A673 (cell line): ENCODE data around the gene MAGI1. TPM values are rescaled to one million over a fixed set of nuclear protein-coding genes. Genes with fewer than 3 reads are reported as not detected.

ENCODE experiments used
- BruUV-seq: library from RNA; stranded (reverse); fragments of 400-500 nt; replicated peaks from 2 replicates; lab custom pipeline; 2021; lab: Mats Ljungman, UMichigan
- CTCF ChIA-PET: fragments of 300-600 bp; sonication (Branson Sonifier 250); formaldehyde crosslinking; loops from one replicate; lab custom pipeline; 2022; ENCODE audit warnings: antibody characterized with exemption; lab: Charles Lee
- POLR2A ChIA-PET: fragments of 300-600 bp; sonication (Branson Sonifier 250); formaldehyde crosslinking; loops from one replicate; lab custom pipeline; 2022; ENCODE audit warnings: antibody characterized with exemption; ENCODE audit not compliant: low non-redundant PET; lab: Charles Lee
- DNase-seq: peaks from one replicate; pipeline ENCODE4 v3.0.0-alpha.2; 2015; ENCODE audit warnings: low spot score
- H3K27ac ChIP-seq: fragments of 200-600 bp; sonication (generic); 2 replicates; pipeline ENCODE4 v1.5.1; 2016; ENCODE audit warnings: mixed run types, low read depth, mild to moderate bottlenecking, mixed read lengths, antibody characterized with exemption, low read length; ENCODE audit not compliant: poor library complexity, severe bottlenecking
- H3K27me3 ChIP-seq: fragments of 200-600 bp; sonication (generic); replicated peaks from 2 replicates; pipeline ENCODE4 v1.6.1; 2017; ENCODE audit warnings: mixed run types, low read depth, mild to moderate bottlenecking, mixed read lengths, antibody characterized with exemption, low read length; ENCODE audit not compliant: insufficient read depth, poor library complexity
- H3K36me3 ChIP-seq: fragments of 200-600 bp; sonication (generic); 2 replicates; pipeline ENCODE4 v1.6.1; 2016; ENCODE audit warnings: mixed run types, mild to moderate bottlenecking, mixed read lengths, antibody characterized with exemption, low read length; ENCODE audit not compliant: insufficient read depth, poor library complexity, severe bottlenecking
- H3K4me1 ChIP-seq: fragments of 200-600 bp; sonication (generic); 2 replicates; pipeline ENCODE4 v1.6.1; 2017; ENCODE audit warnings: mixed run types, mild to moderate bottlenecking, mixed read lengths, antibody characterized with exemption, low read length; ENCODE audit not compliant: insufficient read depth, poor library complexity, severe bottlenecking
- H3K4me3 ChIP-seq: fragments of 200-600 bp; sonication (generic); 2 replicates; pipeline ENCODE4 v1.5.1; 2016; ENCODE audit warnings: low read depth, mixed run types, mild to moderate bottlenecking, mixed read lengths, low read length; ENCODE audit not compliant: poor library complexity, severe bottlenecking
- H3K9me3 ChIP-seq: fragments of 200-600 bp; sonication (generic); 2 replicates; pipeline ENCODE4 v1.6.1; 2016; ENCODE audit warnings: mixed run types, low read depth, mild to moderate bottlenecking, mixed read lengths, antibody characterized with exemption, low read length; ENCODE audit not compliant: poor library complexity, severe bottlenecking
- CTCF ChIP-seq: fragments of 300-800, 200-600 bp; sonication (generic); conservative IDR thresholded peaks from 2 replicates; pipeline ENCODE4 v1.5.1; 2017; ENCODE audit warnings: low read depth, mild to moderate bottlenecking, antibody characterized with exemption, low read length, moderate library complexity, mixed read lengths
- EZH2 ChIP-seq: fragments of 200-600 bp; sonication (generic); IDR thresholded peaks from 2 replicates; pipeline ENCODE4 v1.6.1; 2017; ENCODE audit warnings: borderline replicate concordance, low read depth, mild to moderate bottlenecking, mixed read lengths, antibody characterized with exemption, low read length; ENCODE audit not compliant: poor library complexity, severe bottlenecking
- intact Hi-C: fragments of 100-400 bp; cut with micrococcal nuclease; formaldehyde crosslinking; loops from one replicate; pipeline ENCODE4 v1.10.0; 2022; ENCODE audit not compliant: unreplicated experiment
- total RNA-seq: library from RNA; stranded (reverse); gene quantifications from 2 replicates; pipeline ENCODE4 v1.2.3, GENCODE V29; 2021

MAGI1 gene
- total RNA-seq, 1 experiment from 2014 or later: 30.5 TPM

- Histone ChIP-seq H3K27ac (no peak overlapping the region), H3K4me1 (no peaks in the 10 kb centered on the region), H3K9me3 (no peaks in the 10 kb centered on the region), H3K27me3 (no peaks in the 10 kb centered on the region), H3K4me3 (no peak overlapping the region), H3K36me3 (no peaks in the 10 kb centered on the region)
- no TSS peak for BruUV-seq
- TF ChIP-seq CTCF (no peak), EZH2 (no peak)
- DNase-seq: no peak
- ChIA-PET POLR2A (no interaction called here), CTCF (no interaction called here)
- intact Hi-C loops: no loop called here
These were observed 462.5 kb downstream of the MAGI1 start for GRCh38 chr3:65576228-65576627.

- POLR2A ChIA-PET: no interaction called here
- Histone ChIP-seq H3K27ac (no peak overlapping the region), H3K36me3 (no peaks in the 10 kb centered on the region), H3K4me3 (no peak overlapping the region), H3K27me3 (no peaks in the 10 kb centered on the region), H3K9me3 (no peaks in the 10 kb centered on the region), H3K4me1 (no peaks in the 10 kb centered on the region)
- intact Hi-C loops: no loop called here
- BruUV-seq: no TSS peak
- no peak for TF ChIP-seq CTCF
- no peak for TF ChIP-seq EZH2
- CTCF ChIA-PET: no interaction called here
- no peak for DNase-seq
These were observed 463.3 kb downstream of the MAGI1 start for GRCh38 chr3:65575376-65575840.

GRCh38 chr3:65573548-65574116 lies 465.1 kb downstream of the MAGI1 start:
- no peaks in the 10 kb centered on the region for H3K9me3 ChIP-seq
- H3K27me3 ChIP-seq: no peaks in the 10 kb centered on the region
- no peaks in the 10 kb centered on the region for H3K36me3 ChIP-seq
- intact Hi-C loops: no loop called here
- no peak for DNase-seq
- ChIA-PET CTCF (no interaction called here), POLR2A (no interaction called here)
- TF ChIP-seq EZH2: no peak
- TF ChIP-seq CTCF: no peak
- no peak overlapping the region for H3K27ac ChIP-seq
- no peak overlapping the region for H3K4me3 ChIP-seq
- H3K4me1 ChIP-seq: no peaks in the 10 kb centered on the region
- BruUV-seq: no TSS peak
